GM19467 (cell line): ENCODE results near the gene MRPL20.
"Not testable (repeated sequence)": the region's sequence is repeated elsewhere in the genome, so short reads cannot be mapped to it uniquely, and the experiment has no call there.

ENCODE experiments used
- ATAC-seq: cut with Tn5 transposase; IDR thresholded peaks from one replicate; pipeline ENCODE4 v1.9.1; 2021; ENCODE audit warnings: mild to moderate bottlenecking, moderate library complexity; ENCODE audit not compliant: unreplicated experiment

MRPL20 gene

GRCh38 chr1:1427106-1427819 is 20.2 kb upstream of the MRPL20 start:
- ATAC-seq: no peak

GRCh38 chr1:1426496-1427105 is 19.5 kb upstream of the MRPL20 start:
- ATAC-seq: no peak

- ATAC-seq: no peak
These were observed 18.8 kb upstream of the MRPL20 start for GRCh38 chr1:1425753-1426495.

GRCh38 chr1:1425426-1425752 is 18.3 kb upstream of the MRPL20 start:
- no peak for ATAC-seq

GRCh38 chr1:1424707-1425106 is 17.6 kb upstream of the MRPL20 start:
- ATAC-seq: no peak

GRCh38 chr1:1423245-1423597 is 16.1 kb upstream of the MRPL20 start:
- no peak for ATAC-seq

- no peak for ATAC-seq
These were observed 15.6 kb upstream of the MRPL20 start for GRCh38 chr1:1422465-1423244.

- no peak for ATAC-seq
These were observed 14.9 kb upstream of the MRPL20 start for GRCh38 chr1:1421907-1422464.

- ATAC-seq: no peak
These were observed 14.2 kb upstream of the MRPL20 start, which contains the start of gene ANKRD65 for GRCh38 chr1:1421147-1421906. Gene ANKRD65, minus strand, starts transcription at chr1:1421276. Its CDS starts 271 bp downstream, at chr1:1421005.

- no peak for ATAC-seq
These were observed 13.6 kb upstream of the MRPL20 start for GRCh38 chr1:1420654-1421141.

GRCh38 chr1:1419813-1420653 is 12.9 kb upstream of the MRPL20 start:
- ATAC-seq: no peak

- no peak for ATAC-seq
These were observed 12.3 kb upstream of the MRPL20 start for GRCh38 chr1:1419363-1419812.

GRCh38 chr1:1418464-1419362 is 11.6 kb upstream of the MRPL20 start:
- no peak for ATAC-seq

- ATAC-seq: not testable (repeated sequence)
These were observed 10.9 kb upstream of the MRPL20 start for GRCh38 chr1:1417825-1418463.

GRCh38 chr1:1417396-1417795 is 10.3 kb upstream of the MRPL20 start:
- ATAC-seq: not testable (repeated sequence)

GRCh38 chr1:1415751-1416150 is 8.7 kb upstream of the MRPL20 start:
- no peak for ATAC-seq

GRCh38 chr1:1412311-1412902 is 5.3 kb upstream of the MRPL20 start:
- ATAC-seq: not testable (repeated sequence)
